Measurements from ENCODE around the gene TRIM33. TPM values are rescaled to one million over a fixed set of nuclear protein-coding genes. Genes with fewer than 3 reads are reported as not detected.

The TRIM33 gene
- total RNA-seq, 1 experiment from 2014 or later, result 53.8 TPM

- no CpG with 5 or more reads among the region's 2 CpGs for WGBS (ENCODE audit: extremely low coverage, insufficient read length, low lambda C conversion rate)
These were observed 43.6 kb upstream of the TRIM33 start for GRCh38 chr1:114554577-114554976.

More at GRCh38 chr1:114554577-114554976, 43.6 kb upstream of the TRIM33 start:
- H4K5ac ChIP-seq (ENCODE audit: insufficient read length, low read depth, low read length), result no peak overlapping the region
- no peaks in the 10 kb centered on the region for H3K27me3 Mint-ChIP-seq (ENCODE audit: low read depth)
- H3K4me3 Mint-ChIP-seq, result no peak overlapping the region
- TF ChIP-seq CTCF (conservative IDR thresholded peaks at IDR 0.05), result no peak
- no peak overlapping the region for H2BK15ac ChIP-seq (ENCODE audit: low read depth, low read length)
- no peaks in the 10 kb centered on the region for H3K23me2 ChIP-seq (ENCODE audit: insufficient read length, low read depth, low read length, poor library complexity, severe bottlenecking)
- DNase-seq, result no peak
- no peak overlapping the region for H2BK12ac ChIP-seq (ENCODE audit: insufficient read length, low read depth, low read length)
- H3K9ac ChIP-seq (ENCODE audit: extremely low read depth, insufficient read length, low read length), result no peak overlapping the region
- H3K27ac ChIP-seq (ENCODE audit: insufficient read length, low read depth, low read length), result no peak overlapping the region
- H2AK5ac ChIP-seq (ENCODE audit: insufficient read length, low read length), result no peak overlapping the region
- H4K20me1 ChIP-seq (ENCODE audit: control insufficient read depth, insufficient read depth, insufficient read length), result no peaks in the 10 kb centered on the region
- no peaks in the 10 kb centered on the region for H3K4me1 ChIP-seq (ENCODE audit: insufficient read depth, low read length)
- H3K56ac ChIP-seq (ENCODE audit: insufficient read length, low read depth, low read length), result no peak overlapping the region
- H3K4me2 ChIP-seq (ENCODE audit: insufficient read depth, insufficient read length, low read length), result no peak overlapping the region
- no peak overlapping the region for H4K8ac ChIP-seq (replicated peaks; ENCODE audit: insufficient read length, low read depth, low read length)
- H2BK20ac ChIP-seq (ENCODE audit: low read depth, low read length, poor library complexity, severe bottlenecking), result no peak overlapping the region
- H3K9me3 ChIP-seq (ENCODE audit: control insufficient read depth, low read depth, low read length), result no peaks in the 10 kb centered on the region
- H3K14ac ChIP-seq (ENCODE audit: insufficient read depth, low read length), result no peak overlapping the region
- no peak overlapping the region for H3T11ph ChIP-seq (ENCODE audit: low read length)
- H3K27ac Mint-ChIP-seq, result no peak overlapping the region
- H3K4me1 Mint-ChIP-seq, result peaks cover 2 to 9% of the 10 kb centered on the region in 2 experiments; a peak in 3 of 4 replicates
- H3K9me3 Mint-ChIP-seq, result no peaks in the 10 kb centered on the region
- no peak overlapping the region for H3K18ac ChIP-seq (ENCODE audit: insufficient read length, low read depth, low read length)
- H3K36me3 Mint-ChIP-seq (ENCODE audit: insufficient read depth in 1 of 3, low read depth in 3 of 3), result no peaks in the 10 kb centered on the region
- H2AFZ ChIP-seq (ENCODE audit: low read length), result no peak overlapping the region
- no peak overlapping the region for H2BK5ac ChIP-seq (ENCODE audit: insufficient read length, low read length)
- no peak overlapping the region for H2BK120ac ChIP-seq (ENCODE audit: low read depth, low read length, poor library complexity, severe bottlenecking)
- H3K4ac ChIP-seq (ENCODE audit: low read depth, low read length), result no peak overlapping the region
- H4K91ac ChIP-seq (ENCODE audit: insufficient read length, low read depth, low read length), result no peak overlapping the region
- H3K27me3 ChIP-seq (ENCODE audit: insufficient read depth, low read length), result no peaks in the 10 kb centered on the region
- no peak overlapping the region for H3K23ac ChIP-seq (ENCODE audit: insufficient read length, low read depth, low read length)
- no peaks in the 10 kb centered on the region for H3K79me2 ChIP-seq (ENCODE audit: insufficient read depth, low read length)
- H3K79me1 ChIP-seq (ENCODE audit: insufficient read depth, low read depth, low read length, poor library complexity, severe bottlenecking), result no peaks in the 10 kb centered on the region

Measured in H9 (cell line).